HepG2 (cell line): ENCODE results near the gene LDB3. TPM values are rescaled to one million over a fixed set of nuclear protein-coding genes. Genes with fewer than 3 reads are reported as not detected.

Experiments used
- ADNP ChIP-seq: sonication (generic); formaldehyde crosslinking; IDR thresholded peaks from 2 replicates; pipeline ENCODE4 v1.4.0; 2020; ENCODE audit warnings: missing genetic modification reagents
- ARHGAP35 ChIP-seq: sonication (generic); formaldehyde crosslinking; IDR thresholded peaks from 2 replicates; pipeline ENCODE4 v1.9.0; 2022; ENCODE audit warnings: mild to moderate bottlenecking, inconsistent platforms, moderate library complexity, missing genetic modification reagents, borderline replicate concordance
- DDIT3 ChIP-seq: sonication (generic); formaldehyde crosslinking; IDR thresholded peaks from 2 replicates; pipeline ENCODE4 v1.4.0; 2020; ENCODE audit warnings: mild to moderate bottlenecking, missing genetic modification reagents
- DR1 ChIP-seq: sonication (generic); formaldehyde crosslinking; IDR thresholded peaks from 2 replicates; pipeline ENCODE4 v1.8.0; 2021; ENCODE audit warnings: mild to moderate bottlenecking, missing genetic modification reagents, inconsistent platforms
- HNRNPUL1 ChIP-seq: fragments of 200-400 bp; formaldehyde crosslinking; IDR thresholded peaks from 2 replicates; pipeline ENCODE4 v1.6.1; 2017; ENCODE audit warnings: low read depth, mild to moderate bottlenecking, low read length, moderate library complexity
- MIXL1 ChIP-seq: IDR thresholded peaks from 2 replicates; pipeline ENCODE4 v1.6.1; 2016
- SMC3 ChIP-seq: IDR thresholded peaks from 2 replicates; pipeline ENCODE4 v1.6.1; 2011; ENCODE audit warnings: low read length, improper control_type of control experiment
- TBP ChIP-seq: sonication (generic); formaldehyde crosslinking; IDR thresholded peaks from 2 replicates; pipeline ENCODE4 v1.5.0; 2020; ENCODE audit warnings: missing genetic modification reagents
- ZBTB49 ChIP-seq: sonication (generic); formaldehyde crosslinking; IDR thresholded peaks from 2 replicates; pipeline ENCODE4 v1.4.0; 2020; ENCODE audit warnings: missing genetic modification reagents, borderline replicate concordance
- ZFP90 ChIP-seq: sonication (generic); formaldehyde crosslinking; IDR thresholded peaks from 2 replicates; pipeline ENCODE4 v1.8.0; 2022; ENCODE audit warnings: missing genetic modification reagents, mild to moderate bottlenecking, inconsistent platforms, borderline replicate concordance
- ZFX ChIP-seq: sonication (generic); formaldehyde crosslinking; IDR thresholded peaks from 2 replicates; pipeline ENCODE4 v1.4.0; 2020; ENCODE audit warnings: mild to moderate bottlenecking, low read depth, missing genetic modification reagents, moderate library complexity
- ZNF33B ChIP-seq: sonication (generic); formaldehyde crosslinking; IDR thresholded peaks from 2 replicates; pipeline ENCODE4 v1.5.1; 2020; ENCODE audit warnings: mild to moderate bottlenecking, missing genetic modification reagents
- ZNF503 ChIP-seq: sonication (generic); formaldehyde crosslinking; IDR thresholded peaks from 2 replicates; pipeline ENCODE4 v1.4.0; 2020; ENCODE audit warnings: missing genetic modification reagents
- ZNF710 ChIP-seq: sonication (generic); formaldehyde crosslinking; IDR thresholded peaks from 2 replicates; pipeline ENCODE4 v1.5.0; 2020; ENCODE audit warnings: mild to moderate bottlenecking, missing genetic modification reagents, borderline replicate concordance
- ZNF773 ChIP-seq: sonication (generic); formaldehyde crosslinking; IDR thresholded peaks from 2 replicates; pipeline ENCODE4 v1.4.0; 2020; ENCODE audit warnings: missing genetic modification reagents, borderline replicate concordance
- ZNF788 ChIP-seq: sonication (generic); formaldehyde crosslinking; IDR thresholded peaks from 2 replicates; pipeline ENCODE4 v1.5.0; 2020; ENCODE audit warnings: mild to moderate bottlenecking, missing genetic modification reagents, borderline replicate concordance
- polyA plus RNA-seq, 8 experiments: library from polyadenylated mRNA; depleted of rRNA in 3 of 8; stranded (reverse) in 7 of 8; unstranded in 1 of 8; fragments of >200 nt; fragmentation: Illumina TruSeq in 4 of 8; extraction: Trizol in 4 of 8; gene quantifications; 2 replicates each; pipeline versions ENCODE4 v1.2.1 to v1.2.3, GENCODE V29; 2011 to 2016; ENCODE audit warnings: low read depth in 4 of 8, missing spikeins in 1 of 8, mixed read lengths in 1 of 8; ENCODE audit not compliant: insufficient read depth in 1 of 8
- total RNA-seq, 5 experiments: library from RNA; depleted of rRNA; stranded (reverse); fragments of >200 nt; fragmentation: Illumina TruSeq; extraction: Trizol; gene quantifications; 2 replicates each; pipeline ENCODE4 v1.2.3, GENCODE V29; 2016; ENCODE audit warnings: low read depth in 1 of 5
- TF ChIP-seq, protein P1 (sequence below): sonication (generic); formaldehyde crosslinking; IDR thresholded peaks from 2 replicates; pipeline ENCODE4 v1.5.0; 2020; ENCODE audit warnings: mild to moderate bottlenecking, missing genetic modification reagents, borderline replicate concordance

Gene LDB3
- total and polyA plus RNA-seq, 2 of the 13 experiments (the other 11 are each of a cell fraction or from before 2014, with no cell fraction given) = not detected

DNA sequence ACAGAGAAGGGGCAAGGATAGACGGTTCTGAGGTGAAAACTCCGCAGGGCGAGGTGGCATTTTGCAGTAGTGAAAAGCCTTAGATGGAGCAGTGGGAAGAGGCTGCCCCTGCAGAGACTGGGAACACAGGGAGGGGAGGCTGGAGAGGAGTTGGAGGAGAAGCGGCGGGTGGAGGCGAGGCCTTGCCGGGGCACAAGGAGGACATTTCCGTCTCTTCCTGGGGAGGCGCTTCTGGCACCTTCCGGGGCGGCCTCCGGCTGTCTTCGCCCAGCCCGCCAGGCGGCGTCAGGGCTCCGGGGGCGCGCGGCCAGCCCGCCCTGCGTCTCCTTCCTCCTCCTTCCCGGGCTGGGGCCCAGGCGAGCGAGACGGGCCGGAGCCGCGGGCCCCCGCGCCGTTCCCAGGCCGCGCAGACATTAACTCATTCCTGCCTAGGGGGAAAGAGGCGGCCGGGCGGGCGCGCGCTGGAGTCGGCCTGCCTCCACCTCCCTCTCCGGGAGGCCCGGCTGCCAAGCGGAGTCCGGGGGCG is 42.7 kb downstream of the LDB3 start (continued):
- TF ChIP-seq, protein P1, sequence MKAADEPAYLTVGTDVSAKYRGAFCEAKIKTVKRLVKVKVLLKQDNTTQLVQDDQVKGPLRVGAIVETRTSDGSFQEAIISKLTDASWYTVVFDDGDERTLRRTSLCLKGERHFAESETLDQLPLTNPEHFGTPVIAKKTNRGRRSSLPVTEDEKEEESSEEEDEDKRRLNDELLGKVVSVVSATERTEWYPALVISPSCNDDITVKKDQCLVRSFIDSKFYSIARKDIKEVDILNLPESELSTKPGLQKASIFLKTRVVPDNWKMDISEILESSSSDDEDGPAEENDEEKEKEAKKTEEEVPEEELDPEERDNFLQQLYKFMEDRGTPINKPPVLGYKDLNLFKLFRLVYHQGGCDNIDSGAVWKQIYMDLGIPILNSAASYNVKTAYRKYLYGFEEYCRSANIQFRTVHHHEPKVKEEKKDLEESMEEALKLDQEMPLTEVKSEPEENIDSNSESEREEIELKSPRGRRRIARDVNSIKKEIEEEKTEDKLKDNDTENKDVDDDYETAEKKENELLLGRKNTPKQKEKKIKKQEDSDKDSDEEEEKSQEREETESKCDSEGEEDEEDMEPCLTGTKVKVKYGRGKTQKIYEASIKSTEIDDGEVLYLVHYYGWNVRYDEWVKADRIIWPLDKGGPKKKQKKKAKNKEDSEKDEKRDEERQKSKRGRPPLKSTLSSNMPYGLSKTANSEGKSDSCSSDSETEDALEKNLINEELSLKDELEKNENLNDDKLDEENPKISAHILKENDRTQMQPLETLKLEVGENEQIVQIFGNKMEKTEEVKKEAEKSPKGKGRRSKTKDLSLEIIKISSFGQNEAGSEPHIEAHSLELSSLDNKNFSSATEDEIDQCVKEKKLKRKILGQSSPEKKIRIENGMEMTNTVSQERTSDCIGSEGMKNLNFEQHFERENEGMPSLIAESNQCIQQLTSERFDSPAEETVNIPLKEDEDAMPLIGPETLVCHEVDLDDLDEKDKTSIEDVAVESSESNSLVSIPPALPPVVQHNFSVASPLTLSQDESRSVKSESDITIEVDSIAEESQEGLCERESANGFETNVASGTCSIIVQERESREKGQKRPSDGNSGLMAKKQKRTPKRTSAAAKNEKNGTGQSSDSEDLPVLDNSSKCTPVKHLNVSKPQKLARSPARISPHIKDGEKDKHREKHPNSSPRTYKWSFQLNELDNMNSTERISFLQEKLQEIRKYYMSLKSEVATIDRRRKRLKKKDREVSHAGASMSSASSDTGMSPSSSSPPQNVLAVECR = peak; percentile 22; the same call in 1 of the 2 replicates
- TF ChIP-seq MIXL1 (peak; percentile 27; the same call in 1 of the 2 replicates), ZNF788 (peak; percentile 54; the same call in 1 of the 2 replicates), ZNF33B (CRISPR knock-in tag) (0 out of 2 replicates have a peak, but pooled peaks have one; percentile 48), ARHGAP35 (CRISPR knock-in tag) (peak; percentile 73; the same call in 1 of the 2 replicates), ZNF710 (peak; percentile 76; the same call in 1 of the 2 replicates), ADNP (CRISPR knock-in tag) (no peak), DDIT3 (CRISPR knock-in tag) (no peak), DR1 (CRISPR knock-in tag) (0 out of 2 replicates have a peak, but pooled peaks have one; percentile 32), ZFP90 (CRISPR knock-in tag) (peak; percentile 52; the same call in 1 of the 2 replicates), ZFX (CRISPR knock-in tag) (peak; percentile 88), SMC3 (peak; percentile 45; the same call in 1 of the 2 replicates), ZBTB49 (CRISPR knock-in tag) (no peak), ZNF503 (CRISPR knock-in tag) (peak; percentile 62; the same call in 1 of the 2 replicates), ZNF773 (CRISPR knock-in tag) (no peak), HNRNPUL1 (no peak), TBP (CRISPR knock-in tag) (no peak)
